H1 (cell line): ENCODE results near the gene SLC12A5. TPM values are rescaled to one million over a fixed set of nuclear protein-coding genes. Genes with fewer than 3 reads are reported as not detected.

Source experiments
- HDAC6 ChIP-seq: IDR thresholded peaks from one replicate; pipeline ENCODE4 v1.7.1; 2012; ENCODE audit warnings: low read depth, mild to moderate bottlenecking, inconsistent platforms, low read length, moderate library complexity
- RXRA ChIP-seq: IDR thresholded peaks from 2 replicates; pipeline ENCODE4 v1.6.1; 2011; ENCODE audit warnings: low read depth, mild to moderate bottlenecking, low read length, moderate library complexity; ENCODE audit not compliant: insufficient read depth
- SRF ChIP-seq: IDR thresholded peaks from 2 replicates; pipeline ENCODE4 v1.6.1; 2011; ENCODE audit warnings: mild to moderate bottlenecking, low read depth, low read length, moderate library complexity
- polyA plus RNA-seq, 7 experiments: library from polyadenylated mRNA; depleted of rRNA in 3 of 7; stranded (reverse) in 5 of 7; unstranded in 2 of 7; fragments of >200 nt in 5 of 7; fragments of 200-250 nt in 2 of 7; gene quantifications; 1 replicate in 5 of 7; 2 replicates in 1 of 7; 4 replicates in 1 of 7; pipeline versions ENCODE4 v1.2.1 to v1.2.3, GENCODE V29; 2011 to 2013; ENCODE audit warnings: missing spikeins in 2 of 7, mixed read lengths in 2 of 7
- total RNA-seq: library from RNA; stranded (reverse); fragmentation: NEBNext Ultra II Directional; extraction: Animal tissue kit (Norgen Biotek cat#: 25700); gene quantifications from 2 replicates; pipeline ENCODE4 v1.2.1, GENCODE V29; 2021

Gene SLC12A5
- total and polyA plus RNA-seq, 2 of the 8 experiments (the other 6 are each of a cell fraction or from before 2014, with no cell fraction given), result 1.9 to 7.3 TPM

- no peak for TF ChIP-seq SRF
- TF ChIP-seq RXRA, result no peak
- no peak for TF ChIP-seq HDAC6
Observed at GRCh38 chr20:46100988-46101387, 72.0 kb downstream of the SLC12A5 start (continued).
